ENCODE measurements around the gene SNRPA. TPM values are rescaled to one million over a fixed set of nuclear protein-coding genes. Genes with fewer than 3 reads are reported as not detected.

Gene SNRPA
- total RNA-seq, 4 donors from 2014 or later, result 52.8 to 92.7 (median 70.9) TPM

DNA sequence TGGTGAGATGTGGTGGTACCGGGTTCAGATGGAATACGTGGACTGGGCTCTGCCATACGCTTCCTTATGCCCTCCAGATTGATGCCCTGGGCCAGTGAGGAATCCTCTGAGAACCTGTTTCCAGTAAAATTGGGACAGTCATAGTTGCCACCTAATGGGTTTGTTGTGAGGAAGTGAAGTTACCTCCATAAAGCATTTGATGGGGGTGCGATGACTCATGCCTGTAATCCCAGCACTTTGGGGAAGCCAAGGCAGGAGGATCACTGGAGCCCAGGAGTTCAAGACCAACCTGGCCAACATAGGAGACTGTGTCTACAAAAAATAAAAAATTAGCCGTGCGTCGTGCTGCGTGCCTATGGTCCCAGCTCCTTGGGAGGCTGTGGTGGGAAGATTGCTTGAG, 4.8 kb downstream of the SNRPA start:
- H3K4me1 ChIP-seq, result peaks cover 0 to 52% (median 29%) of the 10 kb centered on the region in 4 donors

DNA sequence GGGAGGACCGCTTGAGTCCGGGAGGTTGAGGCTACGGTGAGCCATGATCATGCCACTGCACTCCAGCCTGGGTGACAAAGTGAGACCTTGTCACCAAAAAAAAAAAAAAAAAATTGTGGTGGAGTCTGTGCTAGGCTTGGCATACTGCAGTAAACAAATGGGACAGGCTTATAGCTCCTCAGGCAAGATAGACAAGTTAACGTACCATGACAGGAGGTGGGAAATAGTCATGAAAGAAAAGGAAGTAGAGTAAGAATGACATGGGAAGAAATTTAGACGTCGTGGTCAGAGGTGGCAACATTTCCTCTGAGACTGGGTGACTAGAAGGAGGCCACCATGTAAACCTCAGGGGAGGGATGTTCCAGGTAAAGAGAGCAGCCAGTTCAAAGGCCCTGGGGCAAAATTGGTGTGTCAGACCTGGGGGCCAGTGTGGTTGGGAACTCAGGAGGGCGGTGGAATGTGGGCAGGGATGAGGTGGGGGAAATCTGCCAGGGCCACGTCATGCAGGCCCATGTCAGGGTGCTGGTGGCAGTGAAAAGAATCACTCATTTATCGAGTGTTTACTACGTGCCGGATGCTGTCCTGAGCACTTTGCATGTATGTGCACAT, 5.6 kb downstream of the SNRPA start:
- Histone ChIP-seq H3K4me1 (peaks cover 0 to 52% (median 29%) of the 10 kb centered on the region in 4 donors), H3K27ac (no peak overlapping the region), H3K27me3 (no peaks in the 10 kb centered on the region), H3K36me3 (peaks cover 0 to 75% (median 38%) of the 10 kb centered on the region in 3 donors), H3K9me3 (no peaks in the 10 kb centered on the region), H3K4me3 (no peak overlapping the region)
- TF ChIP-seq POLR2A (IDR thresholded peaks at IDR 0.05) (no peak), EP300 (IDR thresholded peaks at IDR 0.05) (no peak)
- TF ChIP-seq, protein P1, sequence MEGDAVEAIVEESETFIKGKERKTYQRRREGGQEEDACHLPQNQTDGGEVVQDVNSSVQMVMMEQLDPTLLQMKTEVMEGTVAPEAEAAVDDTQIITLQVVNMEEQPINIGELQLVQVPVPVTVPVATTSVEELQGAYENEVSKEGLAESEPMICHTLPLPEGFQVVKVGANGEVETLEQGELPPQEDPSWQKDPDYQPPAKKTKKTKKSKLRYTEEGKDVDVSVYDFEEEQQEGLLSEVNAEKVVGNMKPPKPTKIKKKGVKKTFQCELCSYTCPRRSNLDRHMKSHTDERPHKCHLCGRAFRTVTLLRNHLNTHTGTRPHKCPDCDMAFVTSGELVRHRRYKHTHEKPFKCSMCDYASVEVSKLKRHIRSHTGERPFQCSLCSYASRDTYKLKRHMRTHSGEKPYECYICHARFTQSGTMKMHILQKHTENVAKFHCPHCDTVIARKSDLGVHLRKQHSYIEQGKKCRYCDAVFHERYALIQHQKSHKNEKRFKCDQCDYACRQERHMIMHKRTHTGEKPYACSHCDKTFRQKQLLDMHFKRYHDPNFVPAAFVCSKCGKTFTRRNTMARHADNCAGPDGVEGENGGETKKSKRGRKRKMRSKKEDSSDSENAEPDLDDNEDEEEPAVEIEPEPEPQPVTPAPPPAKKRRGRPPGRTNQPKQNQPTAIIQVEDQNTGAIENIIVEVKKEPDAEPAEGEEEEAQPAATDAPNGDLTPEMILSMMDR (IDR thresholded peaks at IDR 0.05), result no peak
- DNase-seq (ENCODE audit: low spot score in 2 of 2), result no peak
- WGBS, 2 donors, result 79 to 89% methylated on average over 10 to 11 of the region's 11 CpGs

More for the DNA sequence above, 4.8 kb downstream of the SNRPA start:
- Histone ChIP-seq H3K27me3 (no peaks in the 10 kb centered on the region), H3K27ac (no peak overlapping the region), H3K36me3 (peaks cover 0 to 67% (median 30%) of the 10 kb centered on the region in 3 donors), H3K4me3 (no peak overlapping the region), H3K9me3 (no peaks in the 10 kb centered on the region)
- no peak for DNase-seq (ENCODE audit: low spot score in 2 of 2)
- TF ChIP-seq EP300 (IDR thresholded peaks at IDR 0.05) (no peak), POLR2A (IDR thresholded peaks at IDR 0.05) (no peak)
- TF ChIP-seq, protein P1 (IDR thresholded peaks at IDR 0.05), result no peak
- 95 to 99% methylated on average over 8 of the region's 8 CpGs for WGBS, 2 donors

DNA sequence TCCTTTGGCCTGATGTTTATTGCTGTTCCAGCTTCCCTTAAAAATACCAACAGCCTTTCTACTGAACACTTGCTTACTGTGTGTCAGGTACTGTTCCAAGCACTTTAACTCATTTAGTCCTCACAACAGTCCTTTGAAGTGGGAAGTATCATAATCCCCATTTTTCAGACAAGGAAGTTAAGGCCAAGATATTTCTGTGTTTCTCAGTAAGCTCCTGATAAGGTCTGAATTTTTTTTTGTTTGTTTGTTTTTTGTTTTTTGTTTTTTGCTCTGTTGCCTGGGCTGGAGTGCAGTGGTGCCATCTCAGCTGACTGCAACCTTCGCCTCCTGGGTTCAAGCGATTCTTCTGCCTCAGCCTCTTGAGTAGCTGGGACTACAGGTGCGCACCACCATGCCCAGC, 7.5 kb downstream of the SNRPA start:
- no peak for DNase-seq (ENCODE audit: low spot score in 2 of 2)
- no peaks in the 10 kb centered on the region for H3K27me3 ChIP-seq
- H3K9me3 ChIP-seq, result no peaks in the 10 kb centered on the region
- TF ChIP-seq, protein P1 (IDR thresholded peaks at IDR 0.05), result no peak
- TF ChIP-seq EP300 (IDR thresholded peaks at IDR 0.05) (no peak), POLR2A (IDR thresholded peaks at IDR 0.05) (no peak)
- H3K36me3 ChIP-seq, result peaks cover 9 to 93% (median 57%) of the 10 kb centered on the region in 3 donors
- WGBS, 2 donors, result 97 to 100% methylated on average over 3 of the region's 3 CpGs
- no peak overlapping the region for H3K27ac ChIP-seq
- peaks cover 0 to 36% (median 18%) of the 10 kb centered on the region in 4 donors for H3K4me1 ChIP-seq
- H3K4me3 ChIP-seq, result no peak overlapping the region

DNA sequence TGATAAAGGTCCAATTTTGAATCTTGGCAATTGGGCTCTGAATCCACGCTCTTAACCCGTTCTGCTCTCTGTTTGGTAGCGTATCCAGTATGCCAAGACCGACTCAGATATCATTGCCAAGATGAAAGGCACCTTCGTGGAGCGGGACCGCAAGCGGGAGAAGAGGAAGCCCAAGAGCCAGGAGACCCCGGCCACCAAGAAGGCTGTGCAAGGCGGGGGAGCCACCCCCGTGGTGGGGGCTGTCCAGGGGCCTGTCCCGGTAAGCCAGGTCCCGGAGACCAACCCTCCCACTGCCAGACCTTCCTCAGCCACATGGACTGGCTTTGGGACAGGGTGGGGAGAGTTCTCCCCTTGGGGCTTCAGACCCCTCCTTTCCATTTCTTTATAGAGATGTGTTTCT, 8.3 kb downstream of the SNRPA start:
- no peak for DNase-seq (ENCODE audit: low spot score in 2 of 2)
- Histone ChIP-seq H3K4me1 (peaks cover 0 to 27% (median 16%) of the 10 kb centered on the region in 4 donors), H3K27ac (no peak overlapping the region), H3K4me3 (no peak overlapping the region), H3K9me3 (no peaks in the 10 kb centered on the region), H3K27me3 (no peaks in the 10 kb centered on the region), H3K36me3 (peaks cover 9 to 93% (median 63%) of the 10 kb centered on the region in 3 donors)
- 90 to 91% methylated on average over 13 of the region's 13 CpGs for WGBS, 2 donors
- TF ChIP-seq, protein P1 (IDR thresholded peaks at IDR 0.05), result no peak
- TF ChIP-seq POLR2A (IDR thresholded peaks at IDR 0.05) (no peak), EP300 (IDR thresholded peaks at IDR 0.05) (no peak)

DNA sequence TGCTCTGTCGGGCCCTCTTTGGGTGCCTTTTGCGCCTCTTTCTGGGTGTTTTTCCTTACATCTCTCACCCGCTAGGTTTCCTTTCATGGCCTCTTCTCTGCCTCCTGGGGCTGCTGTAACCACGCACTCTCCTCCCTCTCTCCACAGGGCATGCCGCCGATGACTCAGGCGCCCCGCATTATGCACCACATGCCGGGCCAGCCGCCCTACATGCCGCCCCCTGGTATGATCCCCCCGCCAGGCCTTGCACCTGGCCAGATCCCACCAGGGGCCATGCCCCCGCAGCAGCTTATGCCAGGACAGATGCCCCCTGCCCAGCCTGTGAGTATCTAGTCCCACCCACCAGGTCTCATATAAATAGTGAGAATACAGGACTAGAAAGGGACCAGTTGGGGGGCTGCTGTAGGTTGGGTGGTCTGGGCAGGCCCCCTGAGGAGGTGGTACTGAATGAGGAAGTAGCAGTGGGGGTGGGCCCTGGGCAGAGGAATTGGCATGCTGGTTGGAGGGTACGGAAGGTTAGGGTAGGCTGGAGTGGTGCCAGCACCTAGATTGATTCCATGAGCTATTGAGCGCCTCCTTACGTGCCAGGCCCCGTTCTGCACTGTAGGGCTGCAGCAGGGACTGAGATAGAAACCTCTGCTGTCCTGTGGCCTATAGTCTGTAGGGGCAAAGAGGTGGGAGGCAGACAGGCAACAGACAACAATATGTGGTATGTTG, 11.9 kb downstream of the SNRPA start:
- TF ChIP-seq POLR2A (IDR thresholded peaks at IDR 0.05), result no peak
- TF ChIP-seq EP300 (IDR thresholded peaks at IDR 0.05), result no peak
- TF ChIP-seq, protein P1 (IDR thresholded peaks at IDR 0.05), result no peak
- H3K36me3 ChIP-seq, result peaks cover 9 to 100% (median 73%) of the 10 kb centered on the region in 3 donors
- no peaks in the 10 kb centered on the region for H3K27me3 ChIP-seq
- H3K4me1 ChIP-seq, result no peaks in the 10 kb centered on the region
- WGBS, 2 donors, result 88 to 91% methylated on average over 17 of the region's 17 CpGs
- no peak overlapping the region for H3K4me3 ChIP-seq
- no peak overlapping the region for H3K27ac ChIP-seq
- no peaks in the 10 kb centered on the region for H3K9me3 ChIP-seq
- no peak for DNase-seq (ENCODE audit: low spot score in 2 of 2)
